H1 (cell line): ENCODE data around the gene PNCK. TPM values are rescaled to one million over a fixed set of nuclear protein-coding genes. Genes with fewer than 3 reads are reported as not detected.

Experiments
- RNF2 ChIP-seq: fragments of 200-900, 300-1000 bp; sonication (generic); IDR thresholded peaks from 2 replicates; pipeline ENCODE4 v1.7.1; 2016; ENCODE audit warnings: borderline replicate concordance, low read depth, mild to moderate bottlenecking, antibody characterized with exemption, low read length; ENCODE audit not compliant: poor library complexity, severe bottlenecking; ENCODE audit errors: missing control alignments
- SP4 ChIP-seq: IDR thresholded peaks from 2 replicates; pipeline ENCODE4 v1.6.1; 2012; ENCODE audit warnings: low read length, inconsistent platforms
- polyA plus RNA-seq, 7 experiments: library from polyadenylated mRNA; depleted of rRNA in 3 of 7; stranded (reverse) in 5 of 7; unstranded in 2 of 7; fragments of >200 nt in 5 of 7; fragments of 200-250 nt in 2 of 7; gene quantifications; 1 replicate in 5 of 7; 2 replicates in 1 of 7; 4 replicates in 1 of 7; pipeline versions ENCODE4 v1.2.1 to v1.2.3, GENCODE V29; 2011 to 2013; ENCODE audit warnings: missing spikeins in 2 of 7, mixed read lengths in 2 of 7
- total RNA-seq: library from RNA; stranded (reverse); fragmentation: NEBNext Ultra II Directional; extraction: Animal tissue kit (Norgen Biotek cat#: 25700); gene quantifications from 2 replicates; pipeline ENCODE4 v1.2.1, GENCODE V29; 2021

The PNCK gene
- total and polyA plus RNA-seq, 2 of the 8 experiments (the other 6 are each of a cell fraction or from before 2014, with no cell fraction given) = 6.2 to 6.3 TPM

GRCh38 chrX:153669174-153669890 is 4.3 kb downstream of the PNCK start (continued):
- TF ChIP-seq SP4 (no peak), RNF2 (no peak)
- TF ChIP-seq, all 59 proteins: peak for 5
